T1000 (cell line): ENCODE measurements around the gene STMN1.

Experiments
- DNase-seq: peaks from one replicate; lab custom pipeline; 2025; ENCODE audit warnings: mixed read lengths; lab: John Stamatoyannopoulos, UW

STMN1 gene

GRCh38 chr1:25895365-25895990, 10.7 kb downstream of the STMN1 start:
- peak; percentile 86 for DNase-seq

- DNase-seq = no peak
These were observed 13.1 kb downstream of the STMN1 start for GRCh38 chr1:25893116-25893515.

DNA sequence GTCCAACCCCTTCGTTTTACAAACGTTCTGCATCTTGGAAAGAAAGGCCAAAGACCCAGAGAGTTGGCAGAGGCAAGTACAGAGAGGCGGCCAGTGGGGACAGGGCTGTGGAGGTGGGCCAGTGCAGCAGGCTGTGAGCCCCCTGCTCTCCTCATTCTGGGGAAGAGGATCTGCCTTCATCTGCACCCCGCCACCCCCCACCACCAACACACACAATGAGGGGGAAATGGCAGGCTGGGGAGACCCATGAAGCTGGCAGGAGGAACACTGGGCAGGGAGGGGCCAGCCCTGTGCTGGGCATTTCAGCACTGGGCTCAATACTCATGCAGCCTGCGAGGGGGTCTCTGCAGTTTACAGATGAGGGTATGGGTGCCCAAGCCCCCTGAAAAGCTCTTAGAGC, 14.6 kb downstream of the STMN1 start:
- no peak for DNase-seq

DNA sequence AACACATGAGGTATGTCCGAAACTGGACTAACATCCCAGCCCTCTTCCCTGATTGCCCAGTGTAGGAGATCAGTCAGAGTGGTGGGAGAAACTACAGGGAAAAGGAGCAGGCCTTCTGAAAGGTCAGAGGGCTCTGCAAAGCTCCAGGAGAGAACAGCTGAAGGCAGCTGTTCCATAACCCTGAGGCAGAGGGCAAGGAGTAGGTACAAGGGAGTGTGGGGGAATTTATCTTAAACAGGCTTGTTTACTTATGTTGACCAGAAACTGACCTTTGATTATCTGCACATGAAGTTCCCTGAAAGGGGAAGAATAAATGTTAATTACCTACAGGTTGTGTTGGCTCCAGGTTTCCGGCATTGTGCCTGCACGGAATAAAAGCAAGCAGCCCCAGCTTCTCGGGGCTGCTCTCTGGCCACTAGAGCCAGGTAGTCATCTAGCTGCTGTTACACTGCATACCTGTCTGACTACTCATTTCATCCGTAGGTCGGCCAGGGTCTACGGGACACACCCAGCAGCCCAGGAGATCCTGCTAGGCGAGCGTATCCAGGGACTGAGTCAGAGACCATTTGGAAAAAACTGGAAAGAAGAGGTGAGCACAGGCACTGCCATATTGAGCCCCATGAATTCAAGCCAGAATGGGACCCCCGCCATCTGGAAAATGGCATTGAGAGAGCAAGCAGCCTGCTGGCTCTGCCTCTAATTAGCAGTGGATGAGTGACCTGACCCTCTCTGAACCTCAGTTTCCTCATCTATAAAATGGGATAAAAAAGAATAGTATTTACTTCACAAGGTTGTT, 15.8 kb downstream of the STMN1 start:
- DNase-seq = no peak

DNA sequence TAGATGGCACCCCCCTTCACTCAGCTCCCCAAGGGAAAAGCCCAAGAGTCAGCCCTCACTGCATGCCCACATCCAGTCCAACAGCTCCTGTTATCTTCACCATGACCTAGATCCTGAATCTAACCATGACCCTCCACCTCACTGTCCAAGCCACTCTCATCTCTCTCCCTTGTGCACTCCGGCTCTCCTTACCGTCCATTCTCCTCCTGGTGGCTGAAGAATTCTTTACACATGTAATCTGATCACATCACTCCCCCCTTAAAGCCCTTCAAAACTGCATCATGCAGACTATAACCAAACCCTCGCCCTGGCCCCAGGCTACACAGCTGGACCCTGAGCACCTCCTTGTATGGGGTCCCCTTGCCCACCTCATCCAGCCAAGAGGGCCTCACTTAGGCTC, 16.7 kb downstream of the STMN1 start:
- no peak for DNase-seq

- no peak for DNase-seq
These were observed 17.7 kb downstream of the STMN1 start for GRCh38 chr1:25888426-25888987.

GRCh38 chr1:25885602-25886001, 20.6 kb downstream of the STMN1 start:
- DNase-seq = no peak

GRCh38 chr1:25881266-25881665, 25.0 kb downstream of the STMN1 start:
- no peak for DNase-seq

- DNase-seq = no peak
These were observed 25.7 kb downstream of the STMN1 start for GRCh38 chr1:25880518-25880917.

DNA sequence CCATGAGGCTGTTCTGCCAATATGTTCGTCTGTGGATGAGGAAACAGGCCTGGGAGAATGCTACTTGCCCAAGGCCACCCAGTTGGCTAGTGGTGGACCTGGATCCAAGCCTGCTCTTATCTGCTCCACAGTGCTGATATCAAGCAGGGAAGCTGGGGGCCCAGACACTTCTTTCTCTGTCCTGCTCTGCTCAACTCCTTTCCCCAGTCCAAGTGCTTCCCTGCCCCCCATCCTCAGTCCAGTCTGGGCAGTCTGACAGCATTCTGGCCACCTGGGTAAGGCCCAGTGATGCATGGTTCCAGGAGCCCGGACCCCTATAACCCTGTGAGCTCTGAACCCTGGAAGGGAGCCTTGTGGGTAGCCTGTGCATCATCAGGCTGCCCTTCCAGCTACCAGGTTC, 26.5 kb downstream of the STMN1 start:
- DNase-seq = no peak

DNA sequence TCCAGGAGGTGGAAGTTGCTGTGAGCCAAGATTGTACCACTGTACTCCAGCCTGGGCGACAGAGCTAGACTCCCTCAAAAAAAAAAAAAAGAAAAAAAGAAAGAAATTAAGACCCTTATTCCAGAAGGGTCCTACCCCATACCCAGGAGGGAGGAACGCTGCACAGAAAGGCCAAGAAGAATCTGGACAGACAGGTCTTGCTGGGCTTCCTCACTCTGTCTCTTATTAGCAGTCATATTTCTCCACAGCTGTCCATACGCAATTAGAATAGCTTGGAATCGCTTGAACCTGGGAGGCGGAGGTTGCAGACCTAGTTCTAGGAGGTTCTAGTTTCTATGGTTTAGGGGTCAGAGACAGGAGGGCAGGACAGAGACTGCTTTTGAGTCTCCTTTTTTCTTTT, 27.5 kb downstream of the STMN1 start:
- no peak for DNase-seq

GRCh38 chr1:25877155-25877554, 29.1 kb downstream of the STMN1 start:
- no peak for DNase-seq

GRCh38 chr1:25876693-25877077, 29.5 kb downstream of the STMN1 start:
- no peak for DNase-seq

- no peak for DNase-seq
These were observed 30.1 kb downstream of the STMN1 start for GRCh38 chr1:25875856-25876692.

DNA sequence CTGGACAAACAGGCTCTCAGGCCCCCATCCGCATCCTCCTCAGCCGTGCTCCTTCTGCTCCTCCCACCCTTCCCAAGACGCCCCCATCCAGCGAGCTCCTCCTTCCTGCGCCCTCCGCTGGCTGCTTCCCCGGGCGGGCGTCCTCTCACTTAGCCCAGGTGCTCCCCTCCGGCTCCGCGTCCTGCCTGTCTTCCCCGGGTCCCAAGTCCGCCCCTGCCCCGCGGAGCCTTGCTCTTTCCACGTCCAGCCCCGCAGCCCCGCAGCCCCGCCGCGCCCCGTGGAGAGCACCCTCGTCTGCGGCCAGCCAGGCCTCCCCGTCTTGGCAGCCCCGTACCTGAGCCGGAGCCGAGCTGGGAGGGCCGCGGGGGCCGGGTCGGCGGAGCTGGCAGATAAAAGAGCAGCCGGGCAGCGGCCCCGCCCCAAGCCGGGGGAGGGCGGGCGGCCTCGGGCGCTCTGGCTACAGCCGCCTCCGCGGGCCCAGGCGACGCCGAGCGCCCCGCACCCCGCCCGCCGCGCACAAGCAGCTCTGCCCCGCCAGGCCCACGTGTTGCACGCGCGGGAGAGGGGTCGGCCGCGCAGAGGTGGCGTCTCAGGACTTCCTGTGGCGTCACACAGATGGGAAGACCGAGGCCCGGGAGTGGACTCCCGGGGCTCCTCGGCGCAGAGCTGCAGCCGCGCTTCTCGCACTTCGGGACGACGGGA, 30.9 kb downstream of the STMN1 start, which contains the start of gene PAQR7:
TSS of gene PAQR7 (minus strand) at position 555 of the 702 bp plus-strand sequence. CDS start 11,869 bp downstream, outside the sequence.
- DNase-seq = peak; percentile 69

DNA sequence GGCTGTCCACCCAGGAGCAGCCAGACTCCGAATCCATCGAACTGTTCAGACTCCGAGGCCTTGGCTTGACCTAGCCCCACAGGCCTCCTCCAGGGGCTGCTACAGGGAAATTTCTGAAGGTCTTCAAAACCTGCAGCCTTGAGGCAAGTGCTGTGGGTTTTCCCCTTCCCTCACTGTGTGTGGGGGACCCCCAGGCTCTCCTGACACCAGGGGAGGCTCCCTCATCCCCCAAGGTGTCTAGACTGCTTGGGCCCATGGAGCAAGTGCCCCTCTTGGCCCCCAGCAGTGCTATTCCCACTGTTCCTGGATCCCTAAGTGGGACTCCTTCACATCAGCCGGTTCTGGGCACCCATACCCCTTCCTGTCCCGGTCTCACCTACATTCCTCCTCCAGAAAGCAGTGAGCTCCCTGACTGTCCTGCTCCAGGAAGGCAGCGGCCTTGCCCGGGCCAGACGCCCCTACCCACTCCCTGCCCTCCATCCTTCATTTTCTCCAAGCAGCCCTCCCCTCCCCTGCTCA, 31.5 kb downstream of the STMN1 start:
- DNase-seq = no peak

- no peak for DNase-seq
These were observed 32.0 kb downstream of the STMN1 start for GRCh38 chr1:25874209-25874608.

- DNase-seq = no peak
These were observed 33.1 kb downstream of the STMN1 start for GRCh38 chr1:25873120-25873519.

DNA sequence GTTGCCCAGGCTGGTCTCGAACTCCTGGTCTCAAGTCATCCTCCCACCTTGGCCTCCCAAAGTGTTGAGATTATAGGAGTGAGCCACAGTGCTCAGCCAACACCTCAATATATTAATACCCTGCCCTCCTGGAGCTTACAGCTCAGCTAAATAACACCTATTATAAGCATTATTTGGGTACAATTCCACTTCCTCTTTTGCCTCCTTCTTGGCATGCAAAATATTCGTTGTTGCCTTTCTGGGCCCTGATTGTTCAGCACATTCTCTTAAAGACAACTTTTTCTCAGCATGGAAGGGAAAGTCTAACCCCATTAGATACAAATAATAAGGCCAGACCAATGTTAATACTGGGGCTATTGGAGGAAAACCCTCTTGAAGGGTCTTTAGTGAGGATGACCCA, 33.5 kb downstream of the STMN1 start:
- no peak for DNase-seq

GRCh38 chr1:25871704-25872494, 34.3 kb downstream of the STMN1 start:
- DNase-seq = no peak
